Measurements from ENCODE around the gene FCN1. TPM values are rescaled to one million over a fixed set of nuclear protein-coding genes. Genes with fewer than 3 reads are reported as not detected.

The FCN1 gene
- total RNA-seq, 1 donor: not detected

DNA sequence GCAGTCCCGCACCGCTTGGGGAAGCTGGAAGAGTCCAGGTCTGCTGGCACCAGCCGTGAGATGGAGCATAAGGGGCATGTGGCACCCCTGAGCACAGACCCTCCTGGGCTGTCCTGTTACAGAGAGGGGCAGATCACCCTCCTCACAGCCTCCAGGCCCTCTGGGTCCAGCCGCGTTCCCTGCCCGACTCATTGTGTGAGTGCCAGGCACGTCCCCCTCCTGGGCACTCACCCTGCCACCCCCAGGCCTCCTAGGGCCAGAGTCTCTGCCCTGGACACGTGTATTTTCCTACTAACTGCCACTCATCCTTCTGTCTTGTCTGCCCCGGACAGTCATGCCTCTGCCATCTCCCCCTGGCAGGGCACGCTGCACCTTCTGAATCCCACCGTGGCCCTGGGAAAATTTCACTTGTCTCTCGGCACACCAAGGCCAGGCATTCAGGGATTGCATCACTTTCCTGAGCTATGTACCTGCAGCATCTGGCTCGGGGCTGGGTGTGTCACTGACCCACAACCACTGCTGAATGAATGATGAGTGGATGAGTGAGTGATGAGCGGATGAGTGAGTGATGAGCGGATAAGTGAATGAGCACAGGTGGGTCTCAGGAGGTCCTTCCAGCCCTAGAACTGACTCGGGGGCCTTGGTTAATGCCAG lies 21.5 kb upstream of the FCN1 start:
- no peaks in the 10 kb centered on the region for H4K20me1 ChIP-seq (ENCODE audit: insufficient read depth, low read length)
- H2AFZ ChIP-seq (ENCODE audit: low read length): no peak overlapping the region
- DNase-seq (ENCODE audit: insufficient read length, low spot score, missing footprints): no peak
- H3K4me2 ChIP-seq (ENCODE audit: insufficient read depth, low read length): no peak overlapping the region
- H3K4me1 ChIP-seq (ENCODE audit: insufficient read depth, low read length): no peaks in the 10 kb centered on the region
- TF ChIP-seq, protein P1, sequence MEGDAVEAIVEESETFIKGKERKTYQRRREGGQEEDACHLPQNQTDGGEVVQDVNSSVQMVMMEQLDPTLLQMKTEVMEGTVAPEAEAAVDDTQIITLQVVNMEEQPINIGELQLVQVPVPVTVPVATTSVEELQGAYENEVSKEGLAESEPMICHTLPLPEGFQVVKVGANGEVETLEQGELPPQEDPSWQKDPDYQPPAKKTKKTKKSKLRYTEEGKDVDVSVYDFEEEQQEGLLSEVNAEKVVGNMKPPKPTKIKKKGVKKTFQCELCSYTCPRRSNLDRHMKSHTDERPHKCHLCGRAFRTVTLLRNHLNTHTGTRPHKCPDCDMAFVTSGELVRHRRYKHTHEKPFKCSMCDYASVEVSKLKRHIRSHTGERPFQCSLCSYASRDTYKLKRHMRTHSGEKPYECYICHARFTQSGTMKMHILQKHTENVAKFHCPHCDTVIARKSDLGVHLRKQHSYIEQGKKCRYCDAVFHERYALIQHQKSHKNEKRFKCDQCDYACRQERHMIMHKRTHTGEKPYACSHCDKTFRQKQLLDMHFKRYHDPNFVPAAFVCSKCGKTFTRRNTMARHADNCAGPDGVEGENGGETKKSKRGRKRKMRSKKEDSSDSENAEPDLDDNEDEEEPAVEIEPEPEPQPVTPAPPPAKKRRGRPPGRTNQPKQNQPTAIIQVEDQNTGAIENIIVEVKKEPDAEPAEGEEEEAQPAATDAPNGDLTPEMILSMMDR (IDR thresholded peaks at IDR 0.05; ENCODE audit: extremely low read depth, low read depth, low read length): no peak
- peaks cover 52% of the 10 kb centered on the region for H3K27me3 ChIP-seq (ENCODE audit: insufficient read depth, low read length)
- no peaks in the 10 kb centered on the region for H3K9me3 ChIP-seq (ENCODE audit: low read depth, low read length)
- H3K27ac ChIP-seq (ENCODE audit: low read depth, low read length): no peak overlapping the region
- no peak overlapping the region for H3K4me3 ChIP-seq (ENCODE audit: insufficient read depth, low read length)
- no peaks in the 10 kb centered on the region for H3K79me2 ChIP-seq (ENCODE audit: insufficient read depth, low read length)
- no peaks in the 10 kb centered on the region for H3K36me3 ChIP-seq (ENCODE audit: insufficient read depth, low read length)

DNA sequence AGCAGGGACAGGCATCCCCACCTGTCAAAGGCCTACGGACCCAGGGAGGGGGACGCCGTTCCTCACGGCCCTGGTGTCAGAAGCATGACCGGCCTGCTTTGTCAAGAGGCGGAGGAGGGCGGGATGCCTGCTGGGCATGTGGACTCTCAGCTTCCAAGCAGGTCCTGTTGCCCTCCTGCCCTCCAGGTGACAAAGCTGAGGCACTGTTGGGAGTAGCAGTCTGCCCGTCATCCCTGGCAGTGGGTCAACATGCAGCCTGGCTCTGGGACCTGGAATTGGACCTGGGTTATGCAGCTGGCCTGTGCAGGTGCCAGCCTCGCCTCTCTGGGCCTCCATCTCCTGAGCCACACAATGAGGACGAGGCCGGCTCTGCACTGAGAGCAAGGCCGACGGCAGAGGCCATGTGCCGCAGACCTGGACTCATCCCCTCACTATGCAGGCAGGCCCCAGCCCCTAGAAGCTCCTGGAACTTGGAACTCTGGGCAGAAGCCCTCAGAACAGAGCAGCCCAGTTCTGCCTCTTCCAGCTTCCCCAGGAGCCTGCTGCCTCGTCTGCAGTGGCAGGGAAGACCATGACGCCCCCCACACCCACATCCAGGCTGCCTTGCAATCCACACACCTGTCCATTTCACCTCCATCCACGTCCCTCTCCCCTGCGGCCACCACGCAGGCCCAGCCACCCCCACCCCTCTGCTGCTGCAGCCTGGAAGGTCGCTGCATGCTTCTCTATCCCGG lies 20.8 kb upstream of the FCN1 start:
- H3K79me2 ChIP-seq (ENCODE audit: insufficient read depth, low read length): no peaks in the 10 kb centered on the region
- H3K4me3 ChIP-seq (ENCODE audit: insufficient read depth, low read length): no peak overlapping the region
- H4K20me1 ChIP-seq (ENCODE audit: insufficient read depth, low read length): no peaks in the 10 kb centered on the region
- H3K27me3 ChIP-seq (ENCODE audit: insufficient read depth, low read length): peaks cover 50% of the 10 kb centered on the region
- H2AFZ ChIP-seq (ENCODE audit: low read length): no peak overlapping the region
- H3K36me3 ChIP-seq (ENCODE audit: insufficient read depth, low read length): no peaks in the 10 kb centered on the region
- H3K4me1 ChIP-seq (ENCODE audit: insufficient read depth, low read length): no peaks in the 10 kb centered on the region
- no peak overlapping the region for H3K4me2 ChIP-seq (ENCODE audit: insufficient read depth, low read length)
- H3K27ac ChIP-seq (ENCODE audit: low read depth, low read length): no peak overlapping the region
- no peaks in the 10 kb centered on the region for H3K9me3 ChIP-seq (ENCODE audit: low read depth, low read length)
- TF ChIP-seq, protein P1 (IDR thresholded peaks at IDR 0.05; ENCODE audit: extremely low read depth, low read depth, low read length): no peak
- DNase-seq (ENCODE audit: insufficient read length, low spot score, missing footprints): peak; percentile 31

DNA sequence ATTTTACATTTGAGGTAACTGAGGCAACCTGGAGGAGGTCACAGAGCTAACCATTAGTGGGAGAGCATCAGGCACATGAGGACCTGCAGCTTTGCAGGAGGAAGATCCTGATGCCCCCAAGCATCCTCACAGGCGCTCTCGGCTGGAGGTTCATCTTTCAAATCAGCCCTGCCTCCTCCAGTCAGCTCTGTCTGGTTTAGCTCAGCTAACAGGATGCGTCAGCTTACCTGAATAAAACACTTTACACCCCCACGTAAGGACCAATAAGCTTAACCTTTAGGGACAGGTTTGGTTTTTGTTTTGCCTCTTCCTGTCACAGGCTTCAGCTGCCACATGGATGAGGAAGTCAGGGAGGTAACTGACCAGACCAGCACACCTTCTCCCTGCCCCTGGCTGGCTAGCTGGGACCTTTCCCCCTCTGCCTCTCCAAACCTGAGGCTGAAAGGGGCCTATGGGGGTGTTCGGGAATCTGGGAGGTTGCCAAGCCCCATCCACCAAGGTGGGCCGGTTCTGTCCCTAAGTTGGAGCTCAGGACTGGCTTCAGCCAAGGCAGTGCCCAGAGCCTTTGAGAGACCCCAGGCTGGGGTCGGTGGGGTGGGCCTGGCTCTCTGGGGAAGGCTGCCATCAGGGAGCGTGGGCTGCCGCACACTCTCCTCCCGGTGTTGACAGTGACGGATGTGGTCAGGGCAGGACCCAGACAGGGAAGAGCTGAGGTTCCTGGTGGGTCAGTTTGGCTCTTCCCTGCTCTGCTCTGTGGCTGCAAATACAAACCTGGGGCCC lies 20.0 kb upstream of the FCN1 start:
- Histone ChIP-seq H3K36me3 (ENCODE audit: insufficient read depth, low read length) (no peaks in the 10 kb centered on the region), H3K4me1 (ENCODE audit: insufficient read depth, low read length) (no peaks in the 10 kb centered on the region), H3K79me2 (ENCODE audit: insufficient read depth, low read length) (no peaks in the 10 kb centered on the region), H3K4me3 (ENCODE audit: insufficient read depth, low read length) (no peak overlapping the region), H4K20me1 (ENCODE audit: insufficient read depth, low read length) (no peaks in the 10 kb centered on the region), H3K27me3 (ENCODE audit: insufficient read depth, low read length) (peaks cover 47% of the 10 kb centered on the region), H3K9me3 (ENCODE audit: low read depth, low read length) (no peaks in the 10 kb centered on the region), H3K27ac (ENCODE audit: low read depth, low read length) (no peak overlapping the region), H2AFZ (ENCODE audit: low read length) (no peak overlapping the region), H3K4me2 (ENCODE audit: insufficient read depth, low read length) (no peak overlapping the region)
- DNase-seq (ENCODE audit: insufficient read length, low spot score, missing footprints): peak; percentile 81
- TF ChIP-seq, protein P1 (IDR thresholded peaks at IDR 0.05; ENCODE audit: extremely low read depth, low read depth, low read length): no peak

DNA sequence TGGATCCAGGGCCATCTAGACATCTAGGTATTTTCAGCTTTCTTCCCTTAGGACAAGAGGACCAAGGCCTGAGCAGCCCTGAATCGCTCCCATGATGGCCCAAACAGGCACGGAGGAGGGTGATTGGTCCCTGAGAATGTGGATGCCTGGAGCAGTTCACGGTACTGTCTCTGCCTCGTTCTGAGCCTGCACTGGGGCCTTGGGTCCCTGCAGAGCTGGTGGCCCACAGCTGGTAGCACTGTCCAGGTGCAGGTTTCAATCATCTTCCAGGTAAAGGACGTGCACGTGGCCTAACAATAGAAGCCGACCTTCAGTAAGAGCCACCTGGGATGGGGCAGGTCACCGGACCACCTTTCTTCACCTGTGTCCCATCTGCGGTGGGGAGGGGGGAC lies 19.4 kb upstream of the FCN1 start:
- H4K20me1 ChIP-seq (ENCODE audit: insufficient read depth, low read length): no peaks in the 10 kb centered on the region
- no peak overlapping the region for H3K27ac ChIP-seq (ENCODE audit: low read depth, low read length)
- no peaks in the 10 kb centered on the region for H3K4me1 ChIP-seq (ENCODE audit: insufficient read depth, low read length)
- H3K36me3 ChIP-seq (ENCODE audit: insufficient read depth, low read length): no peaks in the 10 kb centered on the region
- TF ChIP-seq, protein P1 (IDR thresholded peaks at IDR 0.05; ENCODE audit: extremely low read depth, low read depth, low read length): no peak
- H3K27me3 ChIP-seq (ENCODE audit: insufficient read depth, low read length): peaks cover 48% of the 10 kb centered on the region
- H3K4me2 ChIP-seq (ENCODE audit: insufficient read depth, low read length): no peak overlapping the region
- peak; percentile 45 for DNase-seq (ENCODE audit: insufficient read length, low spot score, missing footprints)
- H3K79me2 ChIP-seq (ENCODE audit: insufficient read depth, low read length): no peaks in the 10 kb centered on the region
- no peaks in the 10 kb centered on the region for H3K9me3 ChIP-seq (ENCODE audit: low read depth, low read length)
- no peak overlapping the region for H3K4me3 ChIP-seq (ENCODE audit: insufficient read depth, low read length)
- no peak overlapping the region for H2AFZ ChIP-seq (ENCODE audit: low read length)

Data from osteoblast (primary cell).